ENCODE data around the gene TBC1D10A. TPM values are rescaled to one million over a fixed set of nuclear protein-coding genes. Genes with fewer than 3 reads are reported as not detected.

Gene TBC1D10A
- total RNA-seq, 2 donors from 2014 or later = 31.5 to 54.2 TPM

- Histone ChIP-seq H3K9me3 (no peaks in the 10 kb centered on the region), H3K36me3 (no peaks in the 10 kb centered on the region), H3K27ac (peak overlapping the region in 1 of 2 donors; percentile 41), H3K27me3 (replicated peaks; ENCODE audit: insufficient read depth) (no peaks in the 10 kb centered on the region), H3K4me3 (peak overlapping the region; percentile 60), H3K4me1 (ENCODE audit: control insufficient read depth in 1 of 2, low read depth in 2 of 2) (no peaks in the 10 kb centered on the region)
- no peak for TF ChIP-seq CTCF (IDR thresholded peaks at IDR 0.05)
- DNase-seq (ENCODE audit: low spot score) (no peak), ATAC-seq (ENCODE audit: insufficient number of reproducible peaks, low FRiP score, low read depth) (no peak)
Observed at GRCh38 chr22:30267382-30268302, 59.1 kb downstream of the TBC1D10A start.

- peak within 1 kb of the TSS in 1 of 2 donors; percentile 41 for H3K27ac ChIP-seq
- H3K27me3 ChIP-seq (replicated peaks; ENCODE audit: insufficient read depth) = no peaks in the 10 kb centered on the region
- no peaks in the 10 kb centered on the region for H3K4me1 ChIP-seq (ENCODE audit: control insufficient read depth in 1 of 2, low read depth in 2 of 2)
- no peaks in the 10 kb centered on the region for H3K36me3 ChIP-seq
- ATAC-seq (ENCODE audit: insufficient number of reproducible peaks, low FRiP score, low read depth) (no peak), DNase-seq (ENCODE audit: low spot score) (no peak)
- H3K9me3 ChIP-seq = no peaks in the 10 kb centered on the region
- peak within 1 kb of the TSS; percentile 60 for H3K4me3 ChIP-seq
- TF ChIP-seq CTCF (IDR thresholded peaks at IDR 0.05) = no peak
Observed at GRCh38 chr22:30266445-30267381, 60.0 kb downstream of the TBC1D10A start, which contains the start of gene OSM. TSS of gene OSM (minus strand) at chr22:30266851. CDS start at chr22:30266799, 52 bp downstream.

- Histone ChIP-seq H3K4me3 (peak overlapping the region; percentile 60), H3K36me3 (no peaks in the 10 kb centered on the region), H3K27ac (peak overlapping the region in 1 of 2 donors; percentile 41), H3K27me3 (replicated peaks; ENCODE audit: insufficient read depth) (no peaks in the 10 kb centered on the region), H3K4me1 (ENCODE audit: control insufficient read depth in 1 of 2, low read depth in 2 of 2) (no peaks in the 10 kb centered on the region), H3K9me3 (no peaks in the 10 kb centered on the region)
- DNase-seq (ENCODE audit: low spot score) (no peak), ATAC-seq (ENCODE audit: insufficient number of reproducible peaks, low FRiP score, low read depth) (no peak)
- TF ChIP-seq CTCF (IDR thresholded peaks at IDR 0.05) = no peak
Observed at GRCh38 chr22:30265823-30266444, 60.8 kb downstream of the TBC1D10A start.

GRCh38 chr22:30265131-30265720, 61.5 kb downstream of the TBC1D10A start:
- Histone ChIP-seq H3K27ac (no peak overlapping the region), H3K4me1 (ENCODE audit: control insufficient read depth in 1 of 2, low read depth in 2 of 2) (no peaks in the 10 kb centered on the region), H3K27me3 (replicated peaks; ENCODE audit: insufficient read depth) (no peaks in the 10 kb centered on the region), H3K4me3 (peak overlapping the region; percentile 60), H3K36me3 (no peaks in the 10 kb centered on the region), H3K9me3 (no peaks in the 10 kb centered on the region)
- no peak for TF ChIP-seq CTCF (IDR thresholded peaks at IDR 0.05)
- ATAC-seq (ENCODE audit: insufficient number of reproducible peaks, low FRiP score, low read depth) = no peak
- no peak for DNase-seq (ENCODE audit: low spot score)
